GM18867 (cell line): ENCODE data around the gene NOX5.
"Not testable (repeated sequence)": the region's sequence is repeated elsewhere in the genome, so short reads cannot be mapped to it uniquely, and the experiment has no call there.

Source experiments
- ATAC-seq: cut with Tn5 transposase; IDR thresholded peaks from one replicate; pipeline ENCODE4 v1.9.1; 2021; ENCODE audit warnings: mild to moderate bottlenecking, moderate library complexity; ENCODE audit not compliant: unreplicated experiment

NOX5 gene

DNA sequence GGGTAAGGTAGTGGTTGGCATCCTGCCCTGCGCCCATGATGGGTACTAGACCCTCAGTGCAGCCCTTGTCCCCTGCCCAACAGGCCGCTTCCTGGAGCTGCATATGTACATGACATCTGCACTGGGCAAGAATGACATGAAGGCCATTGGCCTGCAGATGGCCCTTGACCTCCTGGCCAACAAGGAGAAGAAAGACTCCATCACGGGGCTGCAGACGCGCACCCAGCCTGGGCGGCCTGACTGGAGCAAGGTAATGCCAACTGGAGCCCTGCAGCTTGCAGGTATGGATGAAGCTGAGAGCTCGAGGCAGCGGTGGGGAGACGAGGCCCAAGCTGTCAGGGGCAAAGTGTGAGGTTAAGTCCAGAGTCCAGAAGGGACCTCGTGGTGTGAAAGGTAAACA, 40.8 kb downstream of the NOX5 start:
- ATAC-seq, result no peak

DNA sequence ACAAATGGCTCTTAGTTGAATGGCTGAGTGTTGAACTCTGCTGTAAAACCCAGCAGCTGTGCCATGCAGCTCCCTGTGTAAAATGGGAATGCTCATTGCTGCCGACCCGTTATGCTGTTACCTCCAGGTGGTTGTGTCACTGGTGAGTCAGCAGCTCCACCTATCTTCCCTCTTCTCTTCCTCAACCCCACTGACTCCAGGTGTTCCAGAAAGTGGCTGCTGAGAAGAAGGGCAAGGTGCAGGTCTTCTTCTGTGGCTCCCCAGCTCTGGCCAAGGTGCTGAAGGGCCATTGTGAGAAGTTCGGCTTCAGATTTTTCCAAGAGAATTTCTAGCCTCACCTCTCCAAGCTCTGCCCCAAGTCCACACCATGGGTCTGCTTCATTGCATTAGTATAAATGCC, 41.9 kb downstream of the NOX5 start:
- no peak for ATAC-seq

DNA sequence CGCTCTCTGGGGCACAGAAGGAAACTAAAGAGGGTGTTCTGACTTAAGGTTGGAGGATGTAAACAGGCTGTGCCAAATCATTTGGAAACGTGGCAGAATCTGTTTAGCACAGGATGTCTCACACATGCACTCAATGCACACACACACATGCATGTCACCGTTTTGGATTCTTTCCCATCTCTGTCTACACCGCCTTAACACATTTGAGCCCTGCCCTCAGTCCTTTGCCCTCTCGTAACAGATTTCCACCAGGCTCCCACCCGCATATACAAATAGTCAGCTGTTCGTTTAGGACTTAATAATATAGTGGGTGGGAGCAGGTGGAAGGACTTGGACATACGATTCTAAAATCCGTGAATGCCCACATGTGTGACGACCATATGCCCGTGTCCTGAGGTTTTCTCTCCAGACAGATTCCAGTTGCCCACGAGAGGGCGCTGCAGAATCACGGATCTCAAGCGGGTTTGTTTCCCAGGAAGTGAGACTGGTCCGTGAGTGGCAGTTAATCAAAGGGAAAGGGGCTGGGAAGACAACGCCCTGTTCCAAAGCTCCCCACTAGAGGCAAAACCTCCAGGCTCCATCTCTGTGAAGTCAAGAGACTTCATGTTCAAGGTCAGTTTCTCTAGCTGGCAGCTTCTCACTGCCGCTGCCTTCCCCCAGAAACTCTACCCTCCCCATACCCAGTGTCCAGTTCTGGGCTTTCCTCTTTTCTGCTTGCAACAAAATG, 44.5 kb downstream of the NOX5 start:
- no peak for ATAC-seq

DNA sequence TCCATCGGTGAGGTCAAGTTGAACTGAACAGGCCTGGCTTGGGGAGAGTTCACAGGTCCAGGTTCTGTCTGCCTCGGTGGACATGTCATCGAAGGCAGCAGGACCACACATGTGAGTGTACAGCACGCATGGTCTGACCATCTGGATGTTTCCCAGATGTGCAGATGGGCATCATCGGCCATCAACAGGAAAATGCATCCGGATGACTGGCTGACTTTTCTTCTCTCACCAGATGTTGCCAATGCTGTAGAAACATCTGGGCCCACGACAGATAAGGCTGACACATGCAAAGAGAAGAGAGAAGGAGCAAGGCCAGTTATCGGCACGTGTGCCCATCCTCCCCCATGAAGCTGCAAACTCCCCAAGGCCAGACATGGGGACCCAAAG, 45.1 kb downstream of the NOX5 start:
- no peak for ATAC-seq

DNA sequence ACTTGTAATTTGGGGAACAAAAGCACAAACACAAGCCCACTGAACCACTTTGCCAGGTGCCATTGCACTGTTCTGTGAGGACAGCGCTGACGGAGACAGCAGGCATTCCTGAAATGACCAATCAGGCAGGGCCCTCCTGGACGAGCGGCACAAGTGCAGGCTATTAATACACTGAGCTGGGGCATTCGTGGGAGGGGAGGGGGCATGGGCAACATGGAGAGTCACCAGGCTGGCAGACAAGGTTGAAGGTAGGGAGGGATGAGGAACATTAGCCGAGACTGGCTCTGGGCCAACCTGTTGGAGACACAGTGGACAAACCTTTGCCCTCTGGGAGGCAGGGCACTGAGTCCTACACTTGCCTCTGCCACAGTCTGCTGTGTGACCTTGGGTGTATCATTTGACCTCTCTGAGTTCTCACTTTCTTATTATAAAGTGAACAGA, 45.6 kb downstream of the NOX5 start:
- ATAC-seq, result no peak

DNA sequence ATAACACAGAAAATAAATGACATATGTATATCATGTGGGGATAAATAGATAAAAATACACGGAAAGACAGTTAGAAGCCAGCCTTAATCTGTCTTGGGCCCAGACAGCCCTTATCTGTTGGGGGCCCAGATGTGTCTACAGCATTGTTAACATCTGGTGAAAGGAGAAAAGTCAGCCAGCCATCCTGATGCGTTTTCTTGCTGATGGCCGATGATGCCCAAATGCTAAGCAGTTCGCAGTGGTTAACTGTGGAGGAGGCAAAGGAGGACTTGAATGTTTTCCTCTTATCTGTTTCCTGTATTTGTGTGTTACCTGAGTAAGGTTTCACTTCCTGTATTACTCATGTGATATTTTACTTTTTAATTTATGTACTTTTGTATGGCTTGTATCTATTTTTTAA, 46.2 kb downstream of the NOX5 start:
- ATAC-seq, result no peak

DNA sequence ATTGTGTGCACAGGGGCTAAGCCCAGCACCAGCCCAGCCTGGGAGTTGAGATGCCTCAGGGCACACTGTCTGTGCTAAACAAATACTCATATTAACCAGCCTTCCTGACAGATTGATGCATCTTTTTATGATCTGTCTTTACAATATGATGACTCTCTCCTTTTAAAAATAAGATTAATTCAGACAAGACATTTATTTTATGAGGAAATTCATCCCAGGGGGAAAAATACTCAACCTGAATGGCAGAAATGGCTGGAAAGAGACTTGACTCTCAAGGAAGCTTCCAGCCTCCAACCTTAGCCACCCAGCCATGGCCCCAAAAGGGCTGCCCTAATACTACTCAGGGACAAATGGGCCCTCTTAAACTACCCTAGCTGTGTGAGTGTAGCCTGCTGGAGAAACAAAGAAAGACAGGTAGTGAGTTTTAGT, 46.9 kb downstream of the NOX5 start:
- no peak for ATAC-seq

DNA sequence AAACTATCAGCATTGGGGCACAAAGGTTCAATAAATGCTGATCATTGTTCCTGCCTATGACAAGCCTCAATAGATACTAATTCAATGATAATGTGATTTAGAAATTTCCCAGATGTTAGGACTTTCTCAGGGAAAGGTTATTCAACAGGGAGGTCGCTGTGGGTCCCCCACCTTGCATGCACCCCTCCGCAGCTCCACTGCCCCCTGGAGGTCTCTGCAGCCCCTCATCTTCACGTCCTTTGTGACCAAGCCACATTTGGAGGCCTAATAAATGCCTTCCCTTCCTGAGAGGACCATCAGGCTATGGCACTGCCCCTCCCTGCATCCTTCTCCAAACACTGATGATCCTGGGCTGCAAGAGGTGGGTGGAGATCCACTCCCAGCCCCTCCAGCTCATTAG, 50.2 kb downstream of the NOX5 start:
- no peak for ATAC-seq

DNA sequence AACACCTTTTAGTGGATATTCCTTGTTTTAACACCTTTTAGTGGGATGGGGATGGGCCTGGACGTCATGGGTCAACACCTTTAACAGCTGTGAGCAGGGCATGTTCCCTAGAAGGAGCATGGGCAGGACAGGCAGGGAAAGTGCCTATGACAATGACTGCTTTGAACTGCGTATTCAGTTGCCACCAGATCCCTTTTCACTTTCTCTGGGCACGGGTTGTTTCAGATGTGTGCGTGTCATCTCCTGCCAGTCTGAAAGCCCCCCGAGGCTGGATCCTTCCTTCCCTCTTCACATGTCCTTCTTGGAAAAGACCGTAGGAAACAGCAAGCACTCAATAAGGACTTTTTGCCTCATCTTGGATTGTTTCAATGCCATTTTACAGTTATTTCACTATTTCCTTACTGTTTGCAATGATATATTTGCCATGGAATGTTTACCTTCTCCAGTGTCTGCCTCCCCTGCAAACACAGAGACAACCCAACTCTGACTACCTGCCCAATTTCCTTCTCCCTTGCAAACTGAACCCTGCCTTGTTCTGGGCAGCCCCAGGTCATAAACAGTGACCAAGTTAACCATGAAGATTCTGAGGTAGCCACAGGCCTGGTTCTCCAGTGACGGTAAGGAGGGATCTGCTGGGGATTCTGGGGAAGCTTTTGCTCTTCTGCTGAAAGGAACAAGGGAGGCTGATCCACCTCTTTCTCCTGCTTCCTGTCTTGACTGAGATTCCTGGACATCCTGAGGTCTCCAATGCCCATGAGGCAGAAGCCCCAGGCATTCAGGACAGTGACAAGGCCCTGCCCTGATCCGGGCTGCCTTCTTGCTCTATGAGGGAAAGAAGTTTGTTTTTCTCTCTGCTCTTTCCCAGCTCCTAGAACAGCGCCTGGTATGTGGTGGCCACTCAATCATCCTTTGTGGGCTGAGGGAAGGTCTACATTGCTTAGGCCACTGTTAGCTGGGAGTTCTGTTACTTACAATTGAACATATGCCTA, 51.8 kb downstream of the NOX5 start:
- ATAC-seq, result no peak

DNA sequence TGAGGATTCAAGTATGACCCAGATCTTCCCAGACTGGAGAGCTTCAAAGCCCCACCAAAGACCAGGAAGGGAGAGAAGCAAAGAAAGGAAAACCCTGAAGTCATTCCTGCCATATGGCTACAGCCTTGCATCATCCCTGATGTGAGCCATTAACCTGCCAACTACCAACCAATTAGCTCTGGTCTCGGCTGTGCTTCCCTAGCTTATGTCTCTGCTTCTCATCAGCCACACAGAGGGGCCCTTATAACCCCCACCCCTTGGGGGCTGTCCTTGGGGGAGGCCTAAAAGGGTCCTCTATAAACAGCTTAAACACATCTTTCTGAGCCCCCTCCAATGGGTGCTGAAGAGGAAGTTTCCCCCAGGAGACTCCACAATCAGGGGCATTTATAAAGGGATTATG, 52.8 kb downstream of the NOX5 start:
- ATAC-seq, result no peak

DNA sequence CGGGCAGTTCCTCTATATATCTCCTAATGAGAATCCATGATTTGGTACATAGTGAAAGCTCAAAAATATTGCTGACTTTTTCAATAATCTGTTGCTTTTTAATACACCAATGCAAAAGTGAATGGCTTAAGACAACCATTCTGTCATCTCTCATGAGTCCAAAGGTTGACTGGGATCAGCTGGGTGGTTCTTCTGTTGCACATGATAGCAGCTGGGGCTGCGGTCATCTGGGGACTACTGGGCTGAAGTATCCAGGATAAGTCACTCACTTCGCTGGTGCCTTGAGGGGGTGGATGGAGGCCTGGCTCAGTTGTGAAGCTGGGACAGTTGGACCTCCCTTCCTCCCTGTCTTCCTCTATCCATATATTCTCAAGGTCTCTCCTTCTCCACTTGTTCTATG, 53.7 kb downstream of the NOX5 start:
- ATAC-seq, result no peak

DNA sequence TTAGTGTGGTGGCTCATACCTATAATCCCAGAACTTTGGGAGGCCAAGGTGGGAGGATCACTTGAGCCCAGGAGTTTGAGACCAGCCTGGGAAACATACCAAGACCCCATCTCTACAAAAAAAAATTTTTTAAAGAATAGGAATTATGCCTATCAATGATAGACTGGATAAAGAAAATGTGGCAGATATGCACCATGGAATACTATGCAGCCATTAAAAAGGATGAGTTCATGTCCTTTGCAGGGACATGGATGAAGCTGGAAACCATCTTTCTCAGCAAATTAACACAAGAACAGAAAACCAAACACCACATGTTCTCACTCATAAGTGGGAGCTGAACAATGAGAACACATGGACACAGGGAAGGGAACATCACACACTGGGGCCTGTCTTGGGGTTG, 54.8 kb downstream of the NOX5 start:
- ATAC-seq, result not testable (repeated sequence)

DNA sequence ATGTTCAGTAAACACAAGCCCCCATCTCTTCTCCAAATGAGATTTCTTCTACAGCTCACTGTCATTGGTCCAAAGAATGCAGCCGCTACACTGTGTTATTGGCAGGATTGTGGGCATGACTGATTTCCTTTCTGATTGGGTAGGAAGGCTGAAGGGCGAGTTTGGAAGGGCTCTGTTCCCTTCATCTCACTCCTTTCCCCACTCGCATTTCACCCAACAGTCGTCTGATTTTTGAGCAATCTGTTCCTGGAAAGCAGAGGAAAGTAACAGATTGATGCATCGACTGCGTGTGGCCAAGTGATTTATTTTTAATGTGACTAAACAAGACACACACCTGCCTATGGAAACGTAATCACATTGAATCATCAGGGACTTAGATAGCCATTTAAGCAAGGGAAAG, 55.5 kb downstream of the NOX5 start:
- no peak for ATAC-seq

DNA sequence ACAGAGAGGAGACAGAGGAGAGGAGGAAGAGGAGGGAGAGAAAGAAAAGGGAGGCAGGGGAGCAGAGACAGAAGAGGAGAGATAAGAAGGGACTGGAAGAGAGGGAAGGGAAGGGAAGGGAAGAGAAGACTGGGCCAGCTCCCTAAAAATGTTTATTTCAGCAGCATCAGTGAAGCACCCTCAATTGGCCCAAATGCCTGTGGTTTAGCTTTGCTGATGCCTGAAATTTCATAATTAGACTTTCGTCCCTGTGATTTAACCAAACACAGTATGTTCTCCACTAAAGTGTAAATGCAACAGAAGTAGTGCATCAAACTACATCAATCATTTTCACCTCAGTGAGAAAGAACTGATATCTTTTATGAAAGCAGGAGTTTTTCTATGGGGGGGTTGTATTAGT, 55.9 kb downstream of the NOX5 start:
- ATAC-seq, result no peak

DNA sequence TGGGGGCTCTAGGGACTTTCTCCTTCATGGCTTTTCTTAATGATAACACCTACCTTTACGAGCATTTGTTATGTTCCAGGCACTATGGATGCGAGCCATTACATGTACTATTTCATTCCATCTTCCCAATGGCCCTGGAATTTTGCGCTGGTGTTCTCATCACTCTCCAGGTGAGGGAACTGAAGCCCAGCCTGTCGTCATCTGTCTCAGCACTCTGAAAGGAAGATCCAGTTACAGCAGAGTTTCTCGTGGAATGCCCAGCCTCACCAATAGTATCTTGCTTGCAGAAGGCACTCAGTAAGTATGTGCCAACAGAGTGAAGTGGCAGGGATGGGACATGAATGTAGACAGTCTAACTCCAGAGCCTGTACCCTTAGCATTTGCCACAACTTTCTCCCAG, 56.8 kb downstream of the NOX5 start:
- no peak for ATAC-seq

DNA sequence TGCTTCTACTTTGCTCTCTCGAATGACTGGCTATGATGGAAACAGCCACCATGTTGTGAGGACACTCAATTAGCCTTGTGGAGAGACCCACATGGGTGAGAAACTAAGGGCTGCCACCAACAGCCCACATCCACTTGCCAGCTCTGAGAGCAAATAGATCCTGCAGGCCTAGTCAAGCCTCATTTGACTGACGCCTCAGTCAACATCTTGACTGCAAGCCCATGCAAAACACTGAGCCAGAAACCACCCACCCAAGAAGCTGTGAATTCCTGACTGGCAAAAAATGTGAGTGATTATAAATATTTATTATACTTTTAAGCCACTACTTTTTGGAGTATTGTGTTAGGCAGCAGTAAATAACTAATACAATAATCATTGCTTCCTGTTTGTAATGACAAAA, 58.4 kb downstream of the NOX5 start:
- no peak for ATAC-seq

DNA sequence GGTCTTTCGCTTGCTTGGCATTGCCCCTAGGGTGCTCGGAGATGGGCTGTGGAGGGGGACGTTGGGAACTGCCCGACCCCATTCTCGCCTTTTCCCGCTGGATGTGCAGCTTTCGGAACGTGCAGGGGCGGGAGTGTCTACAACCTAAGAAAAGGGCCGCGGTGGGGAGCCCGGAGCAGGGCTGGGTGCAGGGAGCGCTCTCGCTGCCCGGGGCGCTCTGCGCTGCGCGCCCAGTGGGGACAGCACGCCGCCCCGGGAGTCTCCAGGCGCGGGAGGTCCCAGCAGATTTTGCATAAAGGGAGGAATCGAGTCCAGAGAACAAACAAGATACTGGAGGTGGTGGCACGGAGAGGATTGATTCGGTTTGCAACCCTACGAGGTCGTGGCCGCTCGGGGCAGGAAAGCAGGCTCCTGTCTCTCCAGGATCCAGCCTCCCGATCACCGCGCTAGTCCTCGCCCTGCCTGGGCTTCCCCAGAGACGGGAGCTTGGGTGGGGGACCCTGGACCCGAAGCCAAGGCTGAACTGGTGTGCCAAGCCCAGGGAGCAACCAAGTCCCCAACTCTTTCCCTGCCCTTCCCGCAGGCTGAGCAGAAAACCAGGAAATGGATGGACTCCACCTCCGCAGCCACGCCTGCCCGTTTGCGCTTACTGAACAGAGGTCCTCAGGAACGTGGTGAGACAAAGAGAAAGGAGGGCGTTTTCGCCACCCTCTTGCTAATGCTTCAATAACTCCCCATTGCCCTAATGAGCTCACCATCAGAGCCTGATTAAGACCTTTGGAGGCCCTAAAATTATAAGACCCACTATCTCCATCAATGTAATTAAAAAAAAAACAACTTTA, 59.7 kb downstream of the NOX5 start:
- ATAC-seq, result no peak

DNA sequence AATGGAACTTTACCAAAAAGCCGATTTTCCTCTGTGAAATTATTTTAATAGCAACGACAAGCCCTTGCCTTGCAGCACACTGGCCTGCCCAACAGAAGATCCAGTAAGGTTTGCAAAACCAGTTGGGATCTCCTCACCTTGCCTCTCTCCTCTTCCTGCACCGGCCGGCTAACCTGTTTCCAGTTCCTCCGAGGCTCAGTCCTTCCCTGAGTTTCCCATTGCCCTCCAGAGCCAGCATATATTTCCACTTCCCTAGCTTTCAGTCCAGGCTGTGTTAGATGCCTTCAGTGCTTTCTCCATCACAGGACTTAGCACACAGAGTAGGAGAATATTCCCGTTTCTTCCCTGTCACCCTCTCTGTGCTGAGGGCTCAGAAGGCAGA, 60.3 kb downstream of the NOX5 start:
- ATAC-seq, result no peak

DNA sequence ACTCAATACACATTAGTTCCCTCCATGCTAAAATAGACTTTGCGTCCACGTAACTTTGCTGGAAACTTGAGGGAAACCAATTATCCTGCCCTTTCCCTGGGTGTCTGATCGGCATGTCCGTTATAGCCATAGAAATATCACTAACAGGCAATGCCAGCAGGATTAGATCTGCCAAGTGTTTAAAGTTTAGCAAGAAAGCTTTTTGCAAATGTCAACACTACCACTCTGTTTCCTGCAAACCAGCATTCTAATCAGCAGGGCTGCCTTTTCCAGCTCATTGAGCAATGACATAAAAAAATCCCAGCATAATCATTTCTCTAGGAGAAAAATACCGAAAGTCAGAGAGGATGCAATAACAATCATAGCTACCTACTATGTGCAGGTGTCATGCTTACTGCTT, 60.9 kb downstream of the NOX5 start:
- ATAC-seq, result no peak

DNA sequence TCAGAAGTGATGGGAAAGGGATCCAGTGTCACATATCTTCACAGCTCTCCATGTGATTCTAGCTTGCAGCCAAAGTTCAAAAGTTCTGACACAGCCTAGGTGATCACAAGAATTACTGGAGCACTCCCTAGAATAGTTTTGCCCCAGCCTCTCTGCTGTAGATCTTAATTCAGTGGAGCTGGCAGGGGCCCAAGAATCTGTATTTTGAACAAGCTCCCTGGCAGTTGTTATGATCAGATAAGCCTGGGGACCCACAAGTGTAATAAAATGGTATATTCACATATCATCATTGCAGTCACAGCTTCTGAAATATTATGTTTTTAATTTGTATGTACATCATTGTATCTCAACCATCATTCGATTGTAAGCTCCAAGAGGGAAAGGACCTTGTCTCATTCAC, 62.3 kb downstream of the NOX5 start:
- no peak for ATAC-seq

DNA sequence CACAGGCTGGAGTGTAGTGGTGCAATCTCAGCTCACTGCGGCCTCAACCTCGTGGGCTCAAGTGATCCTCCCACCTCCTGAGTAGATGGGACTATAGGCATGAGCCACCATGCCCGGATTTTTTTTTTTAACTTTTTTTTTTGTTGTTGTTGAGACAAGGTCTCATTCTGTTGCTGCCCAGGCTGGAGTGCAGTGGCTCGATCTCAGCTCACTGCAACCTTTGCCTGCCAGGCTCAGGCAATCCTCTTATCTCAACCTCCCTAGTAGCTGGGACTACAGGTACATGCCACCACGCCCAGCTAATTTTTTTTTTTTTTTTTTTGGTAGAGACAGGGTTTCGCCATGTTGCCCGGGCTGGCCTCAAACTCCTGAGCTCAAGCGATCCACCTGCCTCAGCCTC, 64.1 kb downstream of the NOX5 start:
- no peak for ATAC-seq
